Upper lobe of left lung (tissue), 4 donors: Measurements from ENCODE around the gene ISL2.

Experiments used
- EP300 ChIP-seq, 4 donors: sonication (generic); formaldehyde crosslinking; IDR thresholded peaks; one replicate each; pipeline ENCODE4 v1.5.1; 2017; ENCODE audit warnings: antibody characterized with exemption in 4 of 4, control low read depth in 2 of 4
- POLR2A ChIP-seq, 4 donors: fragments of 450-650 bp; IDR thresholded peaks; one replicate each; pipeline ENCODE4 v1.5.1; 2016 to 2017; ENCODE audit warnings: antibody characterized with exemption in 4 of 4, mild to moderate bottlenecking in 2 of 4
- POLR2AphosphoS5 ChIP-seq, 2 donors: sonication (generic); formaldehyde crosslinking; IDR thresholded peaks; one replicate each; pipeline ENCODE4 v1.5.1; 2017; ENCODE audit warnings: antibody characterized with exemption in 2 of 2
- TF ChIP-seq, protein P1 (sequence below), 6 experiments: fragments of 450-650 bp in 4 of 6; fragments of 200-600 bp in 2 of 6; sonication (generic) in 2 of 6; IDR thresholded peaks; one replicate each; pipeline ENCODE4 v1.5.1; 2016 to 2019; ENCODE audit warnings: antibody characterized with exemption in 6 of 6

DNA sequence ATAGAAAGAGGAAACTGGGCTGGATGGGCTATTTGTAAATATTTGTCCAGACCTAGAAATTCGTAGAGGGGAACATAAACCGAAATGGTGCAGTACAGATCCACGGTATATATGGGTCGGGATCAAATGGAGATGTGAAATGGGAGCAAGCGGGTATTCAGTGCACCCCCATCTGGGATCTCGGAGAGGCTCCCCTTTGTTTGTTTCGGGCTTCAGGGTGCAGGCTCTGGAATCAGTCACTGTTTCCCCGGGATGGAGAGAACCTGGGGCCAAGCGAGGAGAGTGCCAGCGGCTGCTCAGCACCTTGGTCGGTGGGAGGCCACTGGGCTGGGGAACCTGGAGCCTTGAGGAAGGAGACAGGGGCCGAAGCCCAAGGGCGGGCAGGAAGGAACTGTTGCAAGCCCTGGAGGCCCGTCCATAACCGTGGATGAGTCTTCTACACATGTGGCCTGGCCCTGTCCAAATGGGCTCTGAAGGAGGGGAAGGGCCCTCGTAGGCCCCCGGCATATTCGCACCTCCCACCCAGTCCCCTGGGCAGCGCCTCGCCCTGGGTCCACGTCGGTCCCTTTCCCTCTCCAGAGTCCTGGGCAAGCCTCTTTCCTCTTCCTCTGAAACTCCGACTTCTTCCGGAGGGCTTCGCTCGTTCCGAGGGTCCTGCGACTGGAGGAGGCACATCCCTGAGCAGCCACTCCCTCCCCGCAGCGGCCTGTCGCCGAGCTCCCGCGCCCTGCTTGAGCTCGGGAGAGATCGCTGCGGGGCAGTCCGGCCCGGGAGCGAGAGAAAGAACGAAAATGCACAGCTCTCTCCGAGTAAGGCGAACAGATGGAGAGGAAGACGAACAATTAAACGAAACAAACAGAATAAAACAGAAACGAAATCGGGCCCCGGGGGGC, 3.0 kb downstream of the ISL2 start:
- peak in 1 of 2 donors; percentile 28 for TF ChIP-seq POLR2AphosphoS5 (IDR thresholded peaks at IDR 0.05)
- no peak for TF ChIP-seq POLR2A (IDR thresholded peaks at IDR 0.05)
- TF ChIP-seq, protein P1, sequence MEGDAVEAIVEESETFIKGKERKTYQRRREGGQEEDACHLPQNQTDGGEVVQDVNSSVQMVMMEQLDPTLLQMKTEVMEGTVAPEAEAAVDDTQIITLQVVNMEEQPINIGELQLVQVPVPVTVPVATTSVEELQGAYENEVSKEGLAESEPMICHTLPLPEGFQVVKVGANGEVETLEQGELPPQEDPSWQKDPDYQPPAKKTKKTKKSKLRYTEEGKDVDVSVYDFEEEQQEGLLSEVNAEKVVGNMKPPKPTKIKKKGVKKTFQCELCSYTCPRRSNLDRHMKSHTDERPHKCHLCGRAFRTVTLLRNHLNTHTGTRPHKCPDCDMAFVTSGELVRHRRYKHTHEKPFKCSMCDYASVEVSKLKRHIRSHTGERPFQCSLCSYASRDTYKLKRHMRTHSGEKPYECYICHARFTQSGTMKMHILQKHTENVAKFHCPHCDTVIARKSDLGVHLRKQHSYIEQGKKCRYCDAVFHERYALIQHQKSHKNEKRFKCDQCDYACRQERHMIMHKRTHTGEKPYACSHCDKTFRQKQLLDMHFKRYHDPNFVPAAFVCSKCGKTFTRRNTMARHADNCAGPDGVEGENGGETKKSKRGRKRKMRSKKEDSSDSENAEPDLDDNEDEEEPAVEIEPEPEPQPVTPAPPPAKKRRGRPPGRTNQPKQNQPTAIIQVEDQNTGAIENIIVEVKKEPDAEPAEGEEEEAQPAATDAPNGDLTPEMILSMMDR (IDR thresholded peaks at IDR 0.05): no peak
- TF ChIP-seq EP300 (IDR thresholded peaks at IDR 0.05): no peak
